ENCODE results near the gene DIDO1. TPM values are rescaled to one million over a fixed set of nuclear protein-coding genes. Genes with fewer than 3 reads are reported as not detected.
A peak's percentile ranks its signal among the peaks of the same experiment; 100 is the strongest.
"Not testable (repeated sequence)": the region's sequence is repeated elsewhere in the genome, so short reads cannot be mapped to it uniquely, and the experiment has no call there.

The DIDO1 gene
- total RNA-seq, 1 experiment from 2014 or later, result 42.9 TPM

- no peak for DNase-seq (ENCODE audit: low read depth in 1 of 2, low spot score in 2 of 2)
- Histone ChIP-seq H3K9me3 (replicated peaks) (no peaks in the 10 kb centered on the region), H3K4me1 (replicated peaks) (peaks cover 4% of the 10 kb centered on the region)
Measured at GRCh38 chr20:62880147-62880934, 46.0 kb downstream of the DIDO1 start.

DNA sequence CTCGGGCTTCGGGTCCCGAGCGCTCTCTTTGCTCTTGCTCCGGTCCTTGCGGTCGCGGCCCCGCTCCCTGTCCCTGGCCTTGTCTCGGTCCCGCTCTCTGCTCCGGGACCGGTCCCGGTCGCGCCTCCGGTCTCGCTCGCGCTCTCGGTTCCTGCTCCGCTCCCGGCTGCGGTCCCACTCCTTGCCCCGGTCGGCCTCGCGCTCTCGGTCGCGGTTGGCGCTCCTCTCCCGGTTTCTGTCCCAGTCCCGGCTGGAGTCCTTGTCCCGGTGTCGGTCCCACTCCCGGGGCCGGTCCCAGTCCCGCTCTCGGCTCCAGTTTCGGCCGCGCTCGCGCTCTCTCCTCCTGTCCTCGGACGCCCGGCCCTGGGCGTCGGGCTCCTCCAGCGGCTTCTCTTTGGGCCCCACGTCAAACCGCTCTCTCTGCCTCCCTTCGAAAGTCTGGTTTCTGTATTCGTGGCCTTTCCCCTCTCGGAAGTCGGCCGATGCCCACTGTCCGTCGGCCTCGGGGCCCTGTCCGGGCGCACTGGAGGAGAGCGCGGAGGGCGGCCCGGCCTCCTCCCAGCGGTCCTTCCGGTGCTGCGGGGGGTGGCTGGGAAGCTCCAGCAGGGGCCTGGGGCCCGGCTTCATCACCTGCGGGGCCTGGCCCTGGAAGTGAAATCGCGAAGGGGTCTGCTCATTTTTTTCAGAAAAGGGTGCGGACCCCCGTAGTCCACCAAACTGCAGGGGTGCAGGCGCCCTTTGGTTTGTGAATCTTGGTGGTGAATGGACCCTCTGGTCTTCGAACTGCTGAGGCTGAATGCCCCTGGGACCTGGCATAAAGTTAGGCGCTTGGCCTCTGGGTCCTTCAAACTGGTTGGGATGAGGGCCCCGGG, 46.8 kb downstream of the DIDO1 start:
- Histone ChIP-seq H3K4me3 (no peak overlapping the region), H3K27ac (no peak overlapping the region), H3K36me3 (peaks cover 15% of the 10 kb centered on the region), H3K4me1 (replicated peaks) (peaks cover 4% of the 10 kb centered on the region), H3K27me3 (replicated peaks) (no peaks in the 10 kb centered on the region), H3K9me3 (replicated peaks) (no peaks in the 10 kb centered on the region)
- no peak for DNase-seq (ENCODE audit: low read depth in 1 of 2, low spot score in 2 of 2)

More at GRCh38 chr20:62880147-62880934, 46.0 kb downstream of the DIDO1 start:
- H3K4me3 ChIP-seq, result no peak overlapping the region
- peaks cover 17% of the 10 kb centered on the region for H3K36me3 ChIP-seq
- H3K27ac ChIP-seq, result no peak overlapping the region
- H3K27me3 ChIP-seq (replicated peaks), result no peaks in the 10 kb centered on the region

DNA sequence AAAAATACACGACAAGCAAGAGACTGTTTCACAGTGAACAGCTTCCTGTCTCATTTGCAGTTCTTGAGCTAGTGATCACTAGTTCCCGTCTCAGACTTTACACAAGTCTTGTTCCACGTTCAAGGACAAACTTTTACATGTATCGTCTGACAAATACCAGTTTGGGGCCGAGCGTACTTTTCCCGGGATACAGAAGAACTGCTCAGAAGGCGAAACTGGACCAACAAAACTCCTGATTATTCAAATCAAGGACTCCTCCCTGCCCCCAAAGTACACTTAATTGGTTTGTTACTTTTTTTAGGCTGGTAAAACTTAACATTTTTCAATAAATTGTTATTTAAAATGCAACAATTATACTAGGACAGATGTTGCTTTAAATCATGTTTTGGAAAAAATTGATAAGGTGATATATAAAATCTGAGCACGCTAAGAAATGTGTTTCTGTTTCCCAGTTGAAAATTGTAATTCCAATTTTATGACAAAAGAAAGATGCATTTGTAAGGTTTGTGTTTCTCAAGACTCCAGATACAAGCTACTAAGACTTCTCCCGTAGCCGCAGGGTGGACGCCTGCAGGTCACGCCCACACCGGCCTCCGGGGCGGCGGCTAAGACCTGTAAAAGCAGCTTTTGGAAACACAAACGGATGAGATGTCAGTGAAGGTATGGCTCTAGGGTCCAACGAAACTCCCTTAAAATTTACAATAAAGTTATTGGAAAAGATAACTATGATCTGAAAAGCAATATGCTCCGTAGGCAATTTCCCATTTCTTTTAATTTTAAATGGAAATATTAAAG, 47.9 kb downstream of the DIDO1 start:
- no peak for DNase-seq (ENCODE audit: low read depth in 1 of 2, low spot score in 2 of 2)
- no peak overlapping the region for H3K27ac ChIP-seq
- no peak overlapping the region for H3K4me3 ChIP-seq
- H3K36me3 ChIP-seq, result peaks cover 15% of the 10 kb centered on the region
- no peaks in the 10 kb centered on the region for H3K27me3 ChIP-seq (replicated peaks)
- H3K4me1 ChIP-seq (replicated peaks), result peaks cover 12% of the 10 kb centered on the region
- H3K9me3 ChIP-seq (replicated peaks), result no peaks in the 10 kb centered on the region

- H3K27me3 ChIP-seq (replicated peaks), result peaks cover 2% of the 10 kb centered on the region; the same call in 1 of the 2 replicates
- H3K27ac ChIP-seq, result no peak overlapping the region
- H3K36me3 ChIP-seq, result peaks cover 15% of the 10 kb centered on the region
- peaks cover 12% of the 10 kb centered on the region for H3K4me1 ChIP-seq (replicated peaks)
- no peak overlapping the region for H3K4me3 ChIP-seq
- H3K9me3 ChIP-seq (replicated peaks), result no peaks in the 10 kb centered on the region
- no peak for DNase-seq (ENCODE audit: low read depth in 1 of 2, low spot score in 2 of 2)
Measured at GRCh38 chr20:62876902-62877816, 49.1 kb downstream of the DIDO1 start.

DNA sequence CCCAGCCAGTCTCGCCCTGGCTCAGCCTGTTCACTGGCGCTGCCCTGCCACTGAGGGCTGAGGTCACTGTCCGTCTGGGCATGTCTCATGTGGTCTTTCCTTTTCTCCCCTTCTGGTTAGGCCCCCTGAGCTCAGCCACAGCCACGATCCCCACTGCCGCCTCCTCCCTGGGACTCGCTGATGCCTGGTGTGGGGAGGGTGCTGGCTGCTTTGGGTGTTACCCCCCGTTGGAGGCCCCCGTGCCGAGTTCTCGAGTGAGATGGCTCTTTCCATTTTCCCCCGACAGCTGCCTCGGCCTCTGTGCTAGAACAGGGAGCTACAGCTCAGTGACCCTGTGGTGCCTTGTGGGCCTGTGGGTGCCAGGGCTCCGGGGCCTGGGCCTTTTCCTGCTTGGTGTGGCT, 49.8 kb downstream of the DIDO1 start:
- no peak overlapping the region for H3K4me3 ChIP-seq
- no peak overlapping the region for H3K27ac ChIP-seq
- peaks cover 12% of the 10 kb centered on the region for H3K36me3 ChIP-seq
- DNase-seq (ENCODE audit: low read depth in 1 of 2, low spot score in 2 of 2), result no peak
- H3K9me3 ChIP-seq (replicated peaks), result no peaks in the 10 kb centered on the region
- H3K4me1 ChIP-seq (replicated peaks), result peaks cover 12% of the 10 kb centered on the region
- peaks cover 2% of the 10 kb centered on the region; the same call in 1 of the 2 replicates for H3K27me3 ChIP-seq (replicated peaks)

DNA sequence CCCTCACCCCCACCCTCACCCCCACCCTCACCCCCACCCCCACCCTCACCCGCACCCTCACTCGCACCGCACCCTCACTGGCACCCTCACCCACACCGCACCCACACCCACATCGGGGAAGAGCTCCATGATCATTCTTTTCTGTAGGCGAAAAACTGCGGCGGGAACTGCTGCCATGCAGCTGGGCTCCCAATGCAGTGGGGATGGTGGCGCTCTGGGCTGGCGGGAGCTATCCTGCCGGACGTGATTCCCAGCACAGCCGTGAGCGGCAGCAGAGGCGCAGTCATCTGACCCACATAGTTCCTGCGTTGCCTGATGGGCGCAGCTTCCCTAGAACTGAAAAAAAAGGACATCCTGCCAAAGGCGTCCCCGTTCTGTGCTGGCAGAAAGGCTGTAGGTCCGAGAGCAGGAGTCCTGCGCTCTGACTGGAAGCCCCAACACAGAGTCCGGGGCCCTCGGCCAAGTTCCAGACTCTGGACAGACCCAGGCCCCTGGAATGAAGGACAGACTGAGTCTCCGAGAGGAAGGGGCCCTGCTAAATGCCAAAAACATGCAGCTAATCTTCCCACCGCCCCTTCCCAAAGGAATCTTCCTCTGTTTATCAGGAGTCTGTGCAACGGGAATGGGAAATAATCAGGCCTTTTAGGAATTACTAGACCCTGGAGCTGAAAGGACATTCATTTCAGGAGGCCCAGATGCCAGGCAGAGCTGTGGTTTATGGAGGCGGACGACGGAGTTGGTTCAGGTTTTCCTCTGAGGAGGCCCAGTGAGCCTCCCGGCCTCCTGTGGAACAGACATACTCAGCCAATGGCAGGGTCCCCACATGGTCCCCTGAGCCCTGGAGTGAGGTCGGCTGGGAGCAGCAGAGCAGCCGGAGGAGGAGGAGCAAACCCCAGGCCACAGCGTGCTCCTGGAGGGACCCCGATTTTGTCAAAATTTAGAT, 50.6 kb downstream of the DIDO1 start:
- DNase-seq (ENCODE audit: low read depth in 1 of 2, low spot score in 2 of 2), result peak; percentile 61 to 90
- Histone ChIP-seq H3K27me3 (replicated peaks) (peaks cover 2% of the 10 kb centered on the region; the same call in 1 of the 2 replicates), H3K9me3 (replicated peaks) (no peaks in the 10 kb centered on the region), H3K27ac (no peak overlapping the region), H3K36me3 (peaks cover 4% of the 10 kb centered on the region), H3K4me1 (replicated peaks) (peaks cover 12% of the 10 kb centered on the region), H3K4me3 (no peak overlapping the region)

GRCh38 chr20:62874964-62875344, 51.4 kb downstream of the DIDO1 start:
- DNase-seq (ENCODE audit: low read depth in 1 of 2, low spot score in 2 of 2), result no peak
- H3K27ac ChIP-seq, result no peak overlapping the region
- no peaks in the 10 kb centered on the region; the same call in 1 of the 2 replicates for H3K36me3 ChIP-seq
- peaks cover 2% of the 10 kb centered on the region; the same call in 1 of the 2 replicates for H3K27me3 ChIP-seq (replicated peaks)
- H3K9me3 ChIP-seq (replicated peaks), result no peaks in the 10 kb centered on the region
- no peak overlapping the region for H3K4me3 ChIP-seq
- H3K4me1 ChIP-seq (replicated peaks), result peaks cover 12% of the 10 kb centered on the region

DNA sequence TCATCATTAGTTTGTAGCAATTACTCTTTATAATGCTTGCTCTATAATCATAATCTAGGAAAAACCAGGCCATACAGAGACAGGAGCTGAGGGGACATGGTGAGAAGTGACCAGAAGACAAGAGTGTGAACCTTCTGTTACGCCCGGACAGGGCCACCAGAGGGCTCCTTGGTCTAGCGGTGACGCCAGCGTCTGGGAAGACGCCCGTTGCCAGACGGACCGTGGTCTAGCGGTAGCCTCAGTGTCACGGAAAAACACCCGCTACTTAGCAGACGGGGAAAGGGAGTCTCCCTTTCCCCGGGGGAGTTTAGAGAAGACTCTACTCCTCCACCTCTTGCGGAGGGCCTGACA, 52.6 kb downstream of the DIDO1 start:
- peaks cover 12% of the 10 kb centered on the region for H3K4me1 ChIP-seq (replicated peaks)
- H3K9me3 ChIP-seq (replicated peaks); H3K4me3 ChIP-seq; H3K27me3 ChIP-seq (replicated peaks); H3K27ac ChIP-seq; H3K36me3 ChIP-seq: not testable (repeated sequence)
- DNase-seq (ENCODE audit: low read depth in 1 of 2, low spot score in 2 of 2), result peak; percentile 48 to 79

- peaks cover 2% of the 10 kb centered on the region; the same call in 1 of the 2 replicates for H3K27me3 ChIP-seq (replicated peaks)
- no peak for DNase-seq (ENCODE audit: low read depth in 1 of 2, low spot score in 2 of 2)
- no peaks in the 10 kb centered on the region for H3K36me3 ChIP-seq
- H3K9me3 ChIP-seq (replicated peaks), result no peaks in the 10 kb centered on the region
- H3K27ac ChIP-seq, result no peak overlapping the region
- H3K4me3 ChIP-seq, result no peak overlapping the region
- peaks cover 12% of the 10 kb centered on the region for H3K4me1 ChIP-seq (replicated peaks)
Measured at GRCh38 chr20:62873280-62873679, 53.0 kb downstream of the DIDO1 start.

- H3K4me1 ChIP-seq (replicated peaks), result peaks cover 12% of the 10 kb centered on the region
- no peak overlapping the region for H3K4me3 ChIP-seq
- H3K27me3 ChIP-seq (replicated peaks), result peaks cover 2% of the 10 kb centered on the region
- no peaks in the 10 kb centered on the region for H3K9me3 ChIP-seq (replicated peaks)
- H3K36me3 ChIP-seq, result no peaks in the 10 kb centered on the region
- H3K27ac ChIP-seq, result no peak overlapping the region
- no peak for DNase-seq (ENCODE audit: low read depth in 1 of 2, low spot score in 2 of 2)
Measured at GRCh38 chr20:62872862-62873261, 53.4 kb downstream of the DIDO1 start.

DNA sequence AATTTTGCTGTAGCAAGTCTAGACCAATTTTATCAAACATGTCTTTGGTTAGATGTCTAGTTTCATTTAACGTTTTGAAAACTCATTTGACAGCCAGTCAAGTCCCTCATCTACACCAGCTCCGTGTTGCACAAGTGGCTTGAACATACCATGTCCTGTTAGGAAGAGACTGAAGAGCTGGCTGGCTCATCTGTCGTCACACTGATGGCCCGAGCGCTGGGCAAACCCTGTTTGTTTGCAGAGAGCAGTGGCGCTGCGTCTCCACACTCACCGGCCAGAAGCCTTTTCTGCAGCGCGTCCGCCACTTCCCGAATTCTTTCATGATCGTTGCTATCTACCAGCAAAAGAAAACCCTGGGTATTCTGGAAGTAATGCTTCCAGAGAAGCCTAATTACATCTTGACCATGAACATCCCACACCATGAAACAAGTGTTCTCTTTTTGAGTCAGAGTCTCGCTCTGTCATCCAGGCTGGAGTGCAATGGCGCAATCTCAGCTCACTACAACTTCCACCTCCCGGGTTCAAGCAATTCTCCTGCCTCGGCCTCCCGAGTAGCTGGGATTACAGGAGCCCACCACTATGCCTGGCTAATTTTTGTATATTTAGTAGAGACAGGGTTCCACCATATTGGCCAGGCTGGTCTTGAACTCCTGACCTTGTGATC, 54.0 kb downstream of the DIDO1 start:
- H3K27ac ChIP-seq, result no peak overlapping the region
- no peak overlapping the region for H3K4me3 ChIP-seq
- peaks cover 8% of the 10 kb centered on the region for H3K27me3 ChIP-seq (replicated peaks)
- no peak for DNase-seq (ENCODE audit: low read depth in 1 of 2, low spot score in 2 of 2)
- peaks cover 12% of the 10 kb centered on the region for H3K4me1 ChIP-seq (replicated peaks)
- no peaks in the 10 kb centered on the region for H3K9me3 ChIP-seq (replicated peaks)
- H3K36me3 ChIP-seq, result no peaks in the 10 kb centered on the region
